ENCODE results near the gene TOP3A.

TOP3A gene

GRCh38 chr17:18291718-18292540 is 22.9 kb downstream of the TOP3A start:
- no peak for DNase-seq (ENCODE audit: insufficient read length, low spot score)
- TF ChIP-seq CTCF (IDR thresholded peaks at IDR 0.05; ENCODE audit: insufficient read depth, missing control alignments), result no peak
- FAIRE-seq, result no peak

DNA sequence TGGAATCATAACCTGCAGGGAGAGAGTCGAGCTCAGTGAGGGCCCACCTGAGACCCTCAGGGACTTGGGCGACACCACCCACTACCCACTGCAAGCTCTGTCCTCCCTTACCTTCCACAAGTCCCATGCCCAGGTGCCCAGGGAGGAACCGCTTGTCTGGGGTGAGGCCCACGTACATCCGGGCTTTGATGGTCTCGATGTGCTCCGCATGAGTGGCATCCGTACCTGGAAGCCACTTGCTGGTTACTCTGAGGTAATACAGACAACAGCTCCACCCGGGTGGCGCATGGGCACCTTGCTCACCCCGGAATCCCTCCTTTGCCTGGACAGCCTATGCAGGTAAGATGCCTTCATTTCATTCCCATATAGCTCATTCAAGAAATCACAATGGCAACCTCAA is 29.5 kb downstream of the TOP3A start:
- DNase-seq (ENCODE audit: insufficient read length, low spot score) (no peak), FAIRE-seq (no peak)
- TF ChIP-seq CTCF (IDR thresholded peaks at IDR 0.05; ENCODE audit: insufficient read depth, missing control alignments), result no peak

- DNase-seq (ENCODE audit: insufficient read length, low spot score), result no peak
- no peak for FAIRE-seq
- TF ChIP-seq CTCF (IDR thresholded peaks at IDR 0.05; ENCODE audit: insufficient read depth, missing control alignments), result no peak
Observed at GRCh38 chr17:18281788-18282187, 33.0 kb downstream of the TOP3A start.

DNA sequence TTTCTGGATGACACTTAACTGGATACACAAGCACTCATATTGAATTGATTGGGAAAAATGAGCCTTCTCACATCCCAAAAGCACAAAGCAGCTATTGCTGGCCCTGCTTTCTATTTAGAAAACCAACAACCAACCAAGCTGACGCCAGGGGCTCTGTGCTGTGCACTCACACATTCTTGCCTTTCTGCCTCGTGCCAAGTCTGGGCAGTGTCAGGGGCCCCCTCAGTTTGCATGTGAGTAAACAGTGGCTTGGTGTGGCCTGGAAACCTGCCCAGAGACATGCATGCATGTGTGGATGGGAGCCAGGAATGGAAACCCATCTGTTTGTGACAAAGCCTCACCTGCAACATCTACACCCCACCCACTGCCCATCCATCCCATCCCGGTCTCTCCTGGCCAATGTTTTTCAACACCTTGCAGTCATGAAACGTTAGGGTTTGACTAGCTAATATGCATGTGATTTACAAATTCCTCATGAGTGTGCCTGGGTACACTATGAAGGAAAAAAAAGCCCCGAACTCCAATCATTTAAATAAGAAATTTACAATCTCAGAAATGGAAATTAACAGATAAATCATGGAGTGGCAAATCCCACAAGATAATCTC is 33.9 kb downstream of the TOP3A start:
- TF ChIP-seq CTCF (IDR thresholded peaks at IDR 0.05; ENCODE audit: insufficient read depth, missing control alignments), result no peak
- FAIRE-seq, result no peak
- no peak for DNase-seq (ENCODE audit: insufficient read length, low spot score)

DNA sequence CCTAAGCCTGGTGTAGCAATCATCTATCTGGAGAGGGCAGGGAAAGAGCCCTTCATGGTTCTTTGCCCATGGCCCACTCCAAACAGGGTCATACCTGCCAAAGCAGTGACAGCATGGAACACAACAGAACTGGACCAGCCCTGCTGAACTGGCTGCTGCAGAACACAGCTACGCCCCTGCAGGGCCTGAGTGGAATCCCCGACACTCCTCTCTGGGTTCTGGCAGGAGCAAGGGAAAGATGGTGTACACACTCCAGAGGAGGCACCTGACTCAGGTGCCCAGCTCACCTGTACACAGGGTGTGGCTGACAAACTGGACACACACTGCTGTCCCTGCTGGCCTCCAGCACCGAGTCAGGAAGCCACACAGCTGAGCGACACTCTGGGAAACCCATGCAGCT is 34.5 kb downstream of the TOP3A start:
- no peak for DNase-seq (ENCODE audit: insufficient read length, low spot score)

GRCh38 chr17:18278867-18279266 is 35.9 kb downstream of the TOP3A start:
- no peak for FAIRE-seq
- DNase-seq (ENCODE audit: insufficient read length, low spot score), result no peak
- TF ChIP-seq CTCF (IDR thresholded peaks at IDR 0.05; ENCODE audit: insufficient read depth, missing control alignments), result no peak

More for the DNA sequence above, 34.5 kb downstream of the TOP3A start:
- TF ChIP-seq CTCF (IDR thresholded peaks at IDR 0.05; ENCODE audit: insufficient read depth, missing control alignments), result no peak
- no peak for FAIRE-seq

- FAIRE-seq (no peak), DNase-seq (ENCODE audit: insufficient read length, low spot score) (no peak)
- TF ChIP-seq CTCF (IDR thresholded peaks at IDR 0.05; ENCODE audit: insufficient read depth, missing control alignments), result no peak
Observed at GRCh38 chr17:18277076-18277475, 37.7 kb downstream of the TOP3A start.
